KOPT-K1 (cell line): ENCODE measurements around the gene CCL11.

Source experiments
- H3K27ac ChIP-seq: fragments of 200-600 bp; sonication (generic); 2 replicates; pipeline ENCODE4 v1.5.1; 2016; ENCODE audit warnings: antibody characterized with exemption, mild to moderate bottlenecking, low read depth, low read length; ENCODE audit not compliant: poor library complexity, severe bottlenecking
- H3K36me3 ChIP-seq: fragments of 200-600 bp; sonication (generic); 2 replicates; pipeline ENCODE4 v1.5.1; 2017; ENCODE audit warnings: antibody characterized with exemption, mild to moderate bottlenecking, low read length, moderate library complexity; ENCODE audit not compliant: insufficient read depth
- H3K9me3 ChIP-seq: fragments of 200-600 bp; sonication (generic); 2 replicates; pipeline ENCODE4 v1.5.1; 2017; ENCODE audit warnings: antibody characterized with exemption, low read length, mild to moderate bottlenecking; ENCODE audit not compliant: insufficient read depth, poor library complexity, severe bottlenecking

CCL11 gene

GRCh38 chr17:34285286-34285792 is at the start of gene CCL11:
Gene CCL11 (plus strand): TSS chr17:34285742. CDS start chr17:34285809, 67 bp downstream.
- no peak within 1 kb of the TSS for H3K27ac ChIP-seq
- H3K9me3 ChIP-seq, result no peaks in the 10 kb centered on the region
- no peaks in the 10 kb centered on the region for H3K36me3 ChIP-seq

DNA sequence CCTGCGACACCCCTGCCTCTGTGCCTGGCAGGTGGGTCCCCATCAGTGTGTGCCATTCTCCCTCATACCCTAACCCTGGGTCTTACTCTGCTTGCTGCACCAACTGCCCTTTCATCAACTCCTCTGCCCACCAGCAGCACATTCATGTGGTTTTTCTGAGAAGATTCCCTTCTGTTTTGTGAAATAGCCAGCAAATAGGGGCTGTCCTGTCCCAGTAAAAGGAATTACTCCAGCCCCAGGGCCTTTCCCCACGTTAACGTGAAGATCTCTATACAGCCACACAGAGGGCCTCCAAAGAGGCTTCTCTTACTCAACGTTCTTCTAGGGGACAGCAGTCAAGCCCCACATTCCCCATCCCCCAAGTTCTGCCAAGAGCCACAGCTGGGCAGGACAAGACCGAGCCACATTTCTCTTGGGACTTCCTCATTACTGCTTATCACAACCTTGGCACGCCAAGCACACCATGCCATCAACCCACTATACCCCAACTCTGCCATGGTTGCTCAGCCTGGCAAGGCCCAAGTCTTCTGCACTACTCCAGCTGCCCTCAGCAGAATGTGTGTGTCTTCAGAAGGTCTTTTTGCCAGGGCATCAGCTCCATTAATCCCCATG is 49.2 kb upstream of the CCL11 start:
- Histone ChIP-seq H3K36me3 (no peaks in the 10 kb centered on the region), H3K27ac (no peak overlapping the region), H3K9me3 (no peaks in the 10 kb centered on the region)

DNA sequence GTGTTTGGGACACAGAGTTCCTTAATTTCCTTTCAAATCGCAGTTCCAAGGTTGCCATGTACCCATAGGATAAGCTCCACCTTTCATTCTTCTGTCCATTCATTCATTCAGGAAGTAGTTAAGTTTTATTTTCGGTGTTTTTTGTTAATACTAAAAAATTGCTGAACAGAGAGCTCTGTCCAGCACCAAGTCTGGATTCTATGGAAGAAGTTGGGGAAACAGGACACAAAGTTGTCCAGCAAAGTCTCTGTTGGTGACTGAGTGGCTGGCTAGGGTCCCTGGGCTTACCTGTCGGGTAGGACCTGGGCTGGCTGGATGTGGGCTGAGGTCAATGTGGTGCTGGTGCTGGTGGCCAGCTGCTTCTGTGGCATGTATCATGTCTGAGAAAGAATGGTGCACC is 48.1 kb upstream of the CCL11 start:
- Histone ChIP-seq H3K9me3 (no peaks in the 10 kb centered on the region), H3K27ac (no peak overlapping the region), H3K36me3 (no peaks in the 10 kb centered on the region)

DNA sequence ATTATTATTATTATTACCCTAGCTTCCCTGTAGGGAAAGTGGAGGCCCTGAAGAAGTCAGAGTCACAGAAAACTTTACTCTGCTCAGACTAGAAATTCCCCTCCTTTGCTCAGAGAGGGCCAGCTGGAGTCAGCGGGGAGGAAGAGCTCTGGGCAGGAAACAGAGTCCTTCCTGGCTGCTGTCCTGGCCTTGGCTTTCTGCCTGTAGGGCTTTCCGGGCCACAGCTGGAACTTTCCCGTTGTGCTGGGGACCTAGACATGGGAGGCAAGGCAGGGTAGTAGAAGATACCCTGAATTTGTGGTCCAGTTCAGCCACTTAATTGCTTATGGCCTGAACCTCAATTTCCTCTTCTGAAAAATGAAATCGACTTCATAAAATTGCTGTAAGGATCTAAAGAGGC is 44.5 kb upstream of the CCL11 start:
- Histone ChIP-seq H3K9me3 (no peaks in the 10 kb centered on the region), H3K36me3 (no peaks in the 10 kb centered on the region), H3K27ac (no peak overlapping the region)

- no peaks in the 10 kb centered on the region for H3K36me3 ChIP-seq
- no peaks in the 10 kb centered on the region for H3K9me3 ChIP-seq
- H3K27ac ChIP-seq, result no peak overlapping the region
These were observed 42.8 kb upstream of the CCL11 start for GRCh38 chr17:34242587-34243363.

- Histone ChIP-seq H3K27ac (no peak overlapping the region), H3K9me3 (no peaks in the 10 kb centered on the region)
These were observed 41.9 kb upstream of the CCL11 start for GRCh38 chr17:34243364-34244320.

GRCh38 chr17:34245351-34245905 is 40.1 kb upstream of the CCL11 start:
- no peak overlapping the region for H3K27ac ChIP-seq
- H3K36me3 ChIP-seq, result no peaks in the 10 kb centered on the region
- no peaks in the 10 kb centered on the region for H3K9me3 ChIP-seq

More at GRCh38 chr17:34243364-34244320, 41.9 kb upstream of the CCL11 start:
- H3K36me3 ChIP-seq, result no peaks in the 10 kb centered on the region

- no peak overlapping the region for H3K27ac ChIP-seq
- H3K9me3 ChIP-seq, result no peaks in the 10 kb centered on the region
- H3K36me3 ChIP-seq, result no peaks in the 10 kb centered on the region
These were observed 39.1 kb upstream of the CCL11 start for GRCh38 chr17:34246446-34246845.

- Histone ChIP-seq H3K9me3 (no peaks in the 10 kb centered on the region), H3K27ac (no peak overlapping the region), H3K36me3 (no peaks in the 10 kb centered on the region)
These were observed 38.7 kb upstream of the CCL11 start for GRCh38 chr17:34246881-34247280.

GRCh38 chr17:34248511-34249024 is 37.0 kb upstream of the CCL11 start:
- no peaks in the 10 kb centered on the region for H3K36me3 ChIP-seq
- H3K27ac ChIP-seq, result no peak overlapping the region
- H3K9me3 ChIP-seq, result no peaks in the 10 kb centered on the region

DNA sequence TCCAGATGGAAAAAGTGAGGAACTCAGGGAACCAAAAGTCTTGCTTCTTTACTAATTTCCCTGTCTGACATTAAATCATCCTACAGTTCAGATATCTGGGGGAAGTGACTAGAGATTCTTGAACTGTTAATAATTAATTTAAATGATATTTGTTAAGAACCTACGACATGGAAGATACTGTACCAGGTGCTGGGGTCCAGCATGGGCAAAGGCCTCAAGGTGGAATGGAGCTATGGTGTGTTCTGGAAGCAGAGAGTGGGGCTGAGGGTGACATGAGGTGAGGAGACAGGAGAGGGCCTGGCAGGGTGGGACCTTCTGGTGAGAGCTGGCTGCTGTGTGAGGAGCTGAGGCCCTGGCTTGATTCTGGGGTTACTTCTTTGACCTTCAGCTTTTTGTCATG is 36.5 kb upstream of the CCL11 start:
- H3K36me3 ChIP-seq, result no peaks in the 10 kb centered on the region
- no peak overlapping the region for H3K27ac ChIP-seq
- no peaks in the 10 kb centered on the region for H3K9me3 ChIP-seq

DNA sequence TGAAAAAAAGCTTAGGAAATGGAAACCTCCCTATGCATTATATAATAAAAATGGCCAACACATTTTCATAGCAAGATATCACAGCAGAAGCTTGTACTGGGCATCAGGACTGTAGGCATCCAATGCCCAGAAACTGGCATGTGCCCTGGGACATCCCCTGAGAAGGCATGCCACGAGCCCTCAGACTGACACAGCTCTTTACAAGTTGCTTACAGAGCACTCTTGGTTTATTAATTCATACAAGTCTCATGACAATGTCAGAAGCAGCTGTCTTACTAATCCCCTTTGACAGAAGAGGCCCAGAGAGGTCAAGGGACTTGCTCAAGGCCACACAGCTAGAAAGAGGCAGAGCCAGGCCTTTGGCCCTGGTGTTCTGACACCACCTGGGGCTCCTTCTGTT is 36.1 kb upstream of the CCL11 start:
- no peaks in the 10 kb centered on the region for H3K9me3 ChIP-seq
- no peaks in the 10 kb centered on the region for H3K36me3 ChIP-seq
- H3K27ac ChIP-seq, result no peak overlapping the region

DNA sequence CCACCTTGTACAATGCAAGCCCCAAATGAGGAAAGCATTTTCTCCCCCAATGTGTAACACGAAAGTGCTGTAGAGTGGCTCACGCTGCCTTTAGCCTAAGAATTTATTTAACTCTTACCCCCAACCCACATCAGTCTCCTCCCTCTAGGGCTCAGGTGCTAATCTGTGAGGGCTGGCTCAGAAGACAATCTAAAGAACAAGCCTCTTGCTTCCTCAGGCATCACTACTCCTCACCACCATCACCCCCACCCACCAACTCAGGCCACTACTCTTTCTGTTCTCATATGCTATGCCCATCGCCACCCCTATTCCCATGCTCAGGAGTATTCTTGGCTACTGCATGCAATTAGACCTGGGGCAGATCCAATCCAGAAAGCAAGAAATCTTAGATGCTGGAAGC is 34.4 kb upstream of the CCL11 start:
- H3K36me3 ChIP-seq, result no peaks in the 10 kb centered on the region
- H3K27ac ChIP-seq, result no peak overlapping the region
- H3K9me3 ChIP-seq, result no peaks in the 10 kb centered on the region

DNA sequence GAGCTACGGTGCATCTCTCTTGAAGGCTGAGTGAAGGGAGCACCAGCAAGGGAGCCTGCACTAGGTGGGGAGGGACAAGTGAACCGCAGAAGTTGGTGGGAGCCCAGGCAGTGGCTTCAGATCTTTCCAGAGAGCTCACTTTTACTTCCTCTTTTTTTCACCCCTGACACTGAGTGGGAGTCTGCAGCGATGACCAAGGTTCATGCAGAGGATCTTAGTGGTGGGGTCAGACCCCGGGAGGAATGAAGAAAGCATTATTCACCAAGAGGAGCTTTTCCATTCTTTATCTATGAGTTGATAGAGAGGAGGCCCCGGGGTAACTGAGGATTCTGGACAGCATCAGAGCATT is 33.5 kb upstream of the CCL11 start:
- Histone ChIP-seq H3K36me3 (no peaks in the 10 kb centered on the region), H3K9me3 (no peaks in the 10 kb centered on the region), H3K27ac (no peak overlapping the region)
